CMK (cell line): ENCODE measurements around the gene TBC1D20.

Experiments used
- DNase-seq: peaks from one replicate; pipeline ENCODE4 v3.0.0-alpha.2; 2010; ENCODE audit warnings: low read depth

The TBC1D20 gene

GRCh38 chr20:437787-438486 lies 24.4 kb downstream of the TBC1D20 start:
- no peak for DNase-seq

- DNase-seq = no peak
Observed at GRCh38 chr20:436476-436875, 25.9 kb downstream of the TBC1D20 start.

- DNase-seq = no peak
Observed at GRCh38 chr20:435558-435957, 26.8 kb downstream of the TBC1D20 start.

- DNase-seq = no peak
Observed at GRCh38 chr20:434661-435419, 27.5 kb downstream of the TBC1D20 start.

GRCh38 chr20:434221-434620 lies 28.1 kb downstream of the TBC1D20 start:
- DNase-seq = no peak

GRCh38 chr20:433300-433975 lies 28.9 kb downstream of the TBC1D20 start:
- DNase-seq = no peak

GRCh38 chr20:432677-433299 lies 29.5 kb downstream of the TBC1D20 start:
- DNase-seq = no peak

- DNase-seq = no peak
Observed at GRCh38 chr20:432208-432607, 30.1 kb downstream of the TBC1D20 start.

- peak; percentile 67 for DNase-seq
Observed at GRCh38 chr20:431012-431904, 31.1 kb downstream of the TBC1D20 start.

- DNase-seq = no peak
Observed at GRCh38 chr20:430091-430999, 32.0 kb downstream of the TBC1D20 start.

- DNase-seq = no peak
Observed at GRCh38 chr20:428658-429200, 33.6 kb downstream of the TBC1D20 start.

- no peak for DNase-seq
Observed at GRCh38 chr20:427849-428657, 34.3 kb downstream of the TBC1D20 start.

- no peak for DNase-seq
Observed at GRCh38 chr20:427401-427800, 34.9 kb downstream of the TBC1D20 start.

GRCh38 chr20:426566-426965 lies 35.8 kb downstream of the TBC1D20 start:
- DNase-seq = no peak

- DNase-seq = no peak
Observed at GRCh38 chr20:421685-422250, 40.6 kb downstream of the TBC1D20 start.

GRCh38 chr20:420721-421574 lies 41.4 kb downstream of the TBC1D20 start:
- peak; percentile 31 for DNase-seq

- DNase-seq = no peak
Observed at GRCh38 chr20:420166-420620, 42.1 kb downstream of the TBC1D20 start.
